ENCODE measurements around the gene MARCHF11. TPM values are rescaled to one million over a fixed set of nuclear protein-coding genes. Genes with fewer than 3 reads are reported as not detected.

The MARCHF11 gene
- total RNA-seq, 1 experiment from 2014 or later: 0.37 TPM

DNA sequence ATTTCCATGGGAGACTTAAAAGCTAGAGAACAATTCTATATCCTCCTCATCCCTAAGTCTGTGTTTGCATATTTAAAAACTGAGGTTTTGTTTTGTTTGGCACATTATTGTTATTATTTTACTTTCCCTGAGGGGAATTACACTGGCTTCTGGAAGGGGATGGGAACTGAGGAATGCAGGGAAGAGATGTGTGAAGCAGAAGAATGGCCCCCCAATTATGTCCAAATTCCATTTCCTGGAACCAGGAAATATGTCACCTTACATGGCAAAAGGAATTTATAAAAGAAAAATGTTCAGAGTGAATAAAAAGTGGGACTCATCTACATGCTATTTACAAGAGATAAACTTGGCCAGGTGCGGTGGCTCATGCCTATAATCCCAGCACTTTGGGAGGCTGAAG, 129.8 kb downstream of the MARCHF11 start:
- no peak overlapping the region for H3K18ac ChIP-seq (ENCODE audit: insufficient read length, low read depth, low read length)
- no peak overlapping the region for H4K8ac ChIP-seq (replicated peaks; ENCODE audit: insufficient read length, low read depth, low read length)
- no peaks in the 10 kb centered on the region for H3K9me3 ChIP-seq (ENCODE audit: control insufficient read depth, low read depth, low read length)
- no peaks in the 10 kb centered on the region for H3K4me1 ChIP-seq (ENCODE audit: insufficient read depth, low read length)
- no peak overlapping the region for H3K9ac ChIP-seq (ENCODE audit: extremely low read depth, insufficient read length, low read length)
- H3K23ac ChIP-seq (ENCODE audit: insufficient read length, low read depth, low read length): no peak overlapping the region
- no peaks in the 10 kb centered on the region for H4K20me1 ChIP-seq (ENCODE audit: control insufficient read depth, insufficient read depth, insufficient read length)
- Mint-ChIP-seq H3K4me3 (no peak overlapping the region), H3K36me3 (ENCODE audit: insufficient read depth in 1 of 3, low read depth in 3 of 3) (peaks cover 0 to 5% (median 2%) of the 10 kb centered on the region in 3 experiments; a peak in 2 of 7 replicates), H3K4me1 (peaks cover 0 to 2% of the 10 kb centered on the region in 2 experiments; a peak in 2 of 4 replicates), H3K27me3 (ENCODE audit: low read depth) (no peaks in the 10 kb centered on the region), H3K27ac (no peak overlapping the region), H3K9me3 (peaks cover 0 to 3% of the 10 kb centered on the region in 2 experiments; a peak in 2 of 5 replicates)
- no peak overlapping the region for H4K91ac ChIP-seq (ENCODE audit: insufficient read length, low read depth, low read length)
- no peak overlapping the region for H2BK120ac ChIP-seq (ENCODE audit: low read depth, low read length, poor library complexity, severe bottlenecking)
- H3K4me2 ChIP-seq (ENCODE audit: insufficient read depth, insufficient read length, low read length): no peak overlapping the region
- no peak overlapping the region for H3T11ph ChIP-seq (ENCODE audit: low read length)
- no peak overlapping the region for H4K5ac ChIP-seq (ENCODE audit: insufficient read length, low read depth, low read length)
- no peak for DNase-seq
- H2BK20ac ChIP-seq (ENCODE audit: low read depth, low read length, poor library complexity, severe bottlenecking): no peak overlapping the region
- TF ChIP-seq, protein P1, sequence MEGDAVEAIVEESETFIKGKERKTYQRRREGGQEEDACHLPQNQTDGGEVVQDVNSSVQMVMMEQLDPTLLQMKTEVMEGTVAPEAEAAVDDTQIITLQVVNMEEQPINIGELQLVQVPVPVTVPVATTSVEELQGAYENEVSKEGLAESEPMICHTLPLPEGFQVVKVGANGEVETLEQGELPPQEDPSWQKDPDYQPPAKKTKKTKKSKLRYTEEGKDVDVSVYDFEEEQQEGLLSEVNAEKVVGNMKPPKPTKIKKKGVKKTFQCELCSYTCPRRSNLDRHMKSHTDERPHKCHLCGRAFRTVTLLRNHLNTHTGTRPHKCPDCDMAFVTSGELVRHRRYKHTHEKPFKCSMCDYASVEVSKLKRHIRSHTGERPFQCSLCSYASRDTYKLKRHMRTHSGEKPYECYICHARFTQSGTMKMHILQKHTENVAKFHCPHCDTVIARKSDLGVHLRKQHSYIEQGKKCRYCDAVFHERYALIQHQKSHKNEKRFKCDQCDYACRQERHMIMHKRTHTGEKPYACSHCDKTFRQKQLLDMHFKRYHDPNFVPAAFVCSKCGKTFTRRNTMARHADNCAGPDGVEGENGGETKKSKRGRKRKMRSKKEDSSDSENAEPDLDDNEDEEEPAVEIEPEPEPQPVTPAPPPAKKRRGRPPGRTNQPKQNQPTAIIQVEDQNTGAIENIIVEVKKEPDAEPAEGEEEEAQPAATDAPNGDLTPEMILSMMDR (conservative IDR thresholded peaks at IDR 0.05): no peak
- H2BK15ac ChIP-seq (ENCODE audit: low read depth, low read length): no peak overlapping the region
- no peaks in the 10 kb centered on the region for H3K27me3 ChIP-seq (ENCODE audit: insufficient read depth, low read length)
- no peak overlapping the region for H2BK5ac ChIP-seq (ENCODE audit: insufficient read length, low read length)
- no peaks in the 10 kb centered on the region for H3K79me1 ChIP-seq (ENCODE audit: insufficient read depth, low read depth, low read length, poor library complexity, severe bottlenecking)
- H2AK5ac ChIP-seq (ENCODE audit: insufficient read length, low read length): no peak overlapping the region
- WGBS (ENCODE audit: extremely low coverage, insufficient read length, low lambda C conversion rate): no CpG with 5 or more reads among the region's 1 CpG
- H2AFZ ChIP-seq (ENCODE audit: low read length): no peak overlapping the region
- H3K27ac ChIP-seq (ENCODE audit: insufficient read length, low read depth, low read length): no peak overlapping the region
- H3K23me2 ChIP-seq (ENCODE audit: insufficient read length, low read depth, low read length, poor library complexity, severe bottlenecking): no peaks in the 10 kb centered on the region
- no peaks in the 10 kb centered on the region for H3K79me2 ChIP-seq (ENCODE audit: insufficient read depth, low read length)
- H3K14ac ChIP-seq (ENCODE audit: insufficient read depth, low read length): no peak overlapping the region
- no peak overlapping the region for H2BK12ac ChIP-seq (ENCODE audit: insufficient read length, low read depth, low read length)
- no peak overlapping the region for H3K4ac ChIP-seq (ENCODE audit: low read depth, low read length)
- H3K56ac ChIP-seq (ENCODE audit: insufficient read length, low read depth, low read length): no peak overlapping the region
